Stimulated activated CD4-positive, alpha-beta T cell treated with anti-CD3 and anti-CD28 coated beads, Interleukin-12 subunit alpha, Interleukin-12 subunit beta, amount 100 ng/mL, for 4 hours (primary cell): Measurements from ENCODE around the gene CACNA1C.

Experiments used
- DNase-seq: peaks from one replicate; pipeline ENCODE4 v3.0.0-alpha.2; 2020

CACNA1C gene

DNA sequence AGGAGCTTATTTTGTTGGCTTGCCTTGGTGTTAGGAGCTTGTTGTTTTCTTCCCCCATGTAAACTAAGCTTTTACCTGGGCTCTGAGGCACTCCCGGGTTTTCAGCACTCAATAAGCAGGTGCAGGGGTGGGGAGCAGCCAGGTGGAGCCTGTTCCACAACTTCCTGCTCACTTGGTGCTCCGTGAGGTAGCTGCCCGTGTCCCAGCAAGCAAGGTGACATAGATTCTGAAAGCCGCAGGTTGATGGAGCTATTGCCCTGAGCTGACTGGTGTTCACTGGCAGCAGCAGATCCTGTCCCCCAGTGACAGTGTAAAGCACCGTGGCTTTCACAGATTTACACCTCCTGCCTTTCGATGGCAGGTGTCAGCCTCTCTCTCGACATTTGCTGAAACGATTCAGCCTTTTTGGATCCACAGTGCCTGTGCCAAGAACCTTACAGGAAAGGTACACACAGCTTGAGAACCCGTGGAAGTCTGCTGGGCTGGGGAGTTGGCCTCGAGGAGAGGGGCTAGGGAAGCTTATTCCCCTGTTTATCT is 446.2 kb downstream of the CACNA1C start:
- no peak for DNase-seq

DNA sequence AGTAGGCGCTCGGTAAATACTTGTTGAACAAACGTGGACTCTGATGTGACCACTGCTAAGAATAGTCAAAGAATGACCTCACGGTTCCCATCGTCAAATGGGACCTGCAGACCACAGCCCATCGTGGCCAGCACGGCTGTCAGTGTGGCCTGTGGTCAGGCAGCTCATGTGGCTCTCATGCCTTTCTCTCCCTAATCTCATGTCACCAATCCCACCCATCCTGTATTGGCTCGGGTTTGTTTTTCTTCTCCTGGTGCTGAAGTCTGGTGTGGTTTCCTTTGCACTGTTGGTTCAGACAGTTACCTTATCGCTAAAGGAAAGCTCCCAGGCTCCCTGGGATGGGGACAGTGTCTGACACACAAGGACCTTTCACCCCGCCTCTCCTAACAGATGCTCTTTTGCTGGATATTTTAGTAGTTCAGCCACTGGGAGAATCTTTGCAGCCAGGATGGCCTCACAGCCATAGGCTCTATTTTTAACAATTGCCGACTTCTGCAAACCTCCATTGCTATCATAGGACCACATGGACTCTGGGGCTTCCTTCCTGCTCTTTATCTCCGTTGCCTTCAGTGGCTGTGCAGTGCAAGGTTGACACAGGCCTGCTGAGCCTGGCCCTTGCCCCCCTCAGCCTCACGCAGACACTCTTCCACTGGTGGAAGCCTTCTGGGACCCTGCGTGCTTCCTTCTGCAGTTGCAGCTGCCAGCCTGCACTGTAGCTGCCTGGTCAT is 448.8 kb downstream of the CACNA1C start:
- DNase-seq: no peak

DNA sequence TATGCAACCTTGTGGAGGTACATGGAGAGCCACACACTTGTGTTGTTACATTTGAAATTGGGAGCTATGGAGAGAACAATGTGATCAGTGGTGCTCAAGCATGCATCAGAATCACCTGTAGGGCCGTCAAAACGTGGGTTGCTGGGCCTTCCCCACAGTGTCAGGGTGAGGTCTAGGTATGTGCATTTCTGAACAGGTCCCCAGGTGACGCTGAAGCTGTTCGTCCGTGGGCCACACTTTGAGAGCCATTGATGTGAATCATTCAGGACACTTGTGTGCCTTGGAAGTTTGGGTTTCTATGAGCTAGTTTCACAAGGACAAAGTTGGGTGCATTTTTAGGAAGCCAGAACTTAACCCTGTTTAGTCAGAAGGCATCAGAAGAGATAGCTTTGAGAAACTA is 450.2 kb downstream of the CACNA1C start:
- DNase-seq: no peak

DNA sequence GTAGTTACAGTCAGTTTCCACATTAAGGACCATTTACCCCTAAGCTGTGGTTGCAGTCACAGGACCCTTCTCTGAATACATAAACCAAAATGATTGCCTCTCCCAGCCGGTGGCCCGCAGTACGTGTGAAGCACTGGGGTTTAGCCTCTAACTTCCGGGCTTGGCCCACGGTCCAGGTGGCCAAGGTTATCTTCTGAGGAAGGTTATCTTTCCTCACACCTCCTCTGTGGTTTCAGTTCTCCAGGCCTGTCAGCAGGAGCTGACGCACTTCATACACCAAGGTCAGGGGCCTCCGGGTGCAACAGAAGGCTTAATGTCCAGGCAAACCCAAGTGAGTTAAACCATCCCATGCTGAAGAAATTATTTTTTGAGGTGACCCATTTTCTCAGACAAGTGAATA is 451.0 kb downstream of the CACNA1C start:
- DNase-seq: no peak

DNA sequence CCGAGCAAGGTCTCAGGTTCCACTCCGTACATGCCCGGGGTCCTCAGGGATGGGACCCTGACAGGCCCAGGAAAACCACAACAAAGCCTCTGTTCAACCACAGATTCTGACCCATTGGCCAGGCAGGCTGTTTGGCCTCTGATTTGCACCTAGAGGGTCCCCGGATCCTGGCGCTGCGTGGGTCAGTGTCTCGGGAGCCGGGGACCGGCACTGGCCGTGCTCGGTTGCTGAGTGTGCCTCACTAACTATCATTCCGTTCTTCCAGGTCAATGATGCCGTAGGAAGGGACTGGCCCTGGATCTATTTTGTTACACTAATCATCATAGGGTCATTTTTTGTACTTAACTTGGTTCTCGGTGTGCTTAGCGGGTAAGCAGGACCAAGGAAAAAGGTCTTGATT is 451.8 kb downstream of the CACNA1C start:
- DNase-seq: no peak

DNA sequence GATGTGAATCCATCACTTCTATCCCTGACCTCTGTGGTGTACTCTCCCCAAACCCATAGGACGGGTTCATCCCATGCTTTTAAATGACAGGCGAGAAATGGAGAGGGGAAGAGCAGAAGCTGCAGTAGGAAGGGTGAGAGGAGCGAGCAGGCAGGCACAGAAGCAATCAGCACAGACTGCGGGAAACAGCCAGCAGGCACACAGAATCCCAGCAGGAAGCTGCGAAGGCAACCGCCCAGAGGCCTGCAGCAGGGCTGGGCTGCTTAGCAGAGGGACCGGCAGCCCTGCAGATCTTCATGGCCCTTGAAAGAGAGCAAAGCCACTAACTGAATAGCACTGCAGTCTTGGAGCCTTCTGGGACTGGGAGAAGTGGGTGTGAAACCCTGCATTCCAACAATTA is 455.0 kb downstream of the CACNA1C start:
- DNase-seq: no peak

GRCh38 chr12:2509137-2509536 is 456.4 kb downstream of the CACNA1C start:
- no peak for DNase-seq

- no peak for DNase-seq
Measured at GRCh38 chr12:2510045-2510444, 457.3 kb downstream of the CACNA1C start.

DNA sequence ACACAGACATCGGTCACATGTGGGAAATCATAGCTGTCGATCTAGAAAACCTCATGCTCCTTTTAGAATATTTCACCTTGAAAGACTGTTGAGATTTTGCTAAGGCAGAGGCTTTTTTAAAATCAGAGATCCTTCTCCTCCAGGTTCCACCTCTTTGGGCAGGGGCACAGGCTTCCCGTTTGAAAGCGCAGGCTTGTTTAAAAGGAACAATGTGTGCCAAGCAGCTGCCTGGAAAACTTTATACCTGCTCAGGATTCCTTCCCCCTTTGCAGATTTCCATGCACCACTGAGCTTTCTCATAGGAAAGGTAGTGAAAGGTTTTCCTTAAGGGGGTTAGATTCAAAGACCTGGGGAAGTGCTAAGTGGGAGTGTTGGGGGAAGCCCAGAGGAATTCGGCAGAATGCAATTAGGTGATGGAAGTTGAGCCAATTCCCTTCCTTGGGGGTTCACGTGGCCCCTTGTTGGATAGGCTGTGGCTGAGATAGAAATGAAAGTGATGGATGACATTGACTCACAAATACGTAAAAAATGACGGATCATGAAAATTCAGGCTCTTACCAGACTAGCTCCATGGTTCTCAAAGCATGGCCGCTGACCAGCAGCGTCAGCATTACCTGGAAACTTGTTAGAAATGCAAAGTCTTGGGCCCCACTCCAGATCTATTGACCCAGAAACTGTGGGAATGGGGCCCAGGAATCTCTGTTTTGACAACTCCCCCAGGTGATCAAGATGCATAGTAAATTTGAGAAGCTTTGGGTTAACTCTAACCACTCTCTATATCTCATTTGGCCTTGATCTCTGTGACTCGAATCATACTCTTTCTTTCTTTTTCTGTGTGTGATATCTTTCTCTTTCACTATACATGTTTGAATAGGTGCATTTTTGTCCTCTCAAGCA is 460.6 kb downstream of the CACNA1C start:
- no peak for DNase-seq

DNA sequence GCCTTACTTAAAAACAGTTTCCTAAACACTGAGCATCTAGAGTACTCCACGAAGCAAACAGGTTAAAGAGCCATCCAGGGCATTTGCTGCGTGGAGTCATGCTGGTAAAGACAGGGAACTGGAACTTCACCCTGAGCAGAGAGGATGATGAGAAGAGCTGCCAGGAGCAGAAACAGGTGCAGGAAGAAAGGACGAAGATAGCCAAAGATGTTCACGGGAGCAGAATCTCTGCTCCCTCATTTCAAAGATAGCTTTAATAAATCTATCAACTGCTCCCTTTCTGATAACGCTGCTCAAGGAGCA is 461.2 kb downstream of the CACNA1C start:
- DNase-seq: no peak

- no peak for DNase-seq
Measured at GRCh38 chr12:2520722-2521246, 468.0 kb downstream of the CACNA1C start.

GRCh38 chr12:2523317-2523716 is 470.5 kb downstream of the CACNA1C start:
- no peak for DNase-seq

- no peak for DNase-seq
Measured at GRCh38 chr12:2523844-2524243, 471.1 kb downstream of the CACNA1C start.

DNA sequence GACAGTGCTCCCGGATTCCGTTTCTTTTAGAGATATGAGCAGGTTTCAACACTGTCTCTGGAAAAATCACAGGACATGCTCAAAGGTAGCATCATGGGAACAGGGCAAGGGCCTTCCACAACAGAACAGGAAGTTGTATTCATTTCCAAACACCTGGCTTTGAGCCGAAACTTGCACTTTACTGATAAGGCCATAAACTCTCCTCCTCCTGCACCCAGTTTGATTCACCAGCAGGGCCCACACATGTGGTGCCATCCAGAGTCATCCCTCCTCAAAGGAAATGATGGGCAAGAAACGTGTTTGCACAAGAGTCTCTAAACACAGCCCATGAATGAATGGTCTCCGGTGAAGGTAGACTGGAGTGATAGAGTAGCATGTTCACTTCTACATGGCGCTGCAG is 473.6 kb downstream of the CACNA1C start:
- DNase-seq: no peak

DNA sequence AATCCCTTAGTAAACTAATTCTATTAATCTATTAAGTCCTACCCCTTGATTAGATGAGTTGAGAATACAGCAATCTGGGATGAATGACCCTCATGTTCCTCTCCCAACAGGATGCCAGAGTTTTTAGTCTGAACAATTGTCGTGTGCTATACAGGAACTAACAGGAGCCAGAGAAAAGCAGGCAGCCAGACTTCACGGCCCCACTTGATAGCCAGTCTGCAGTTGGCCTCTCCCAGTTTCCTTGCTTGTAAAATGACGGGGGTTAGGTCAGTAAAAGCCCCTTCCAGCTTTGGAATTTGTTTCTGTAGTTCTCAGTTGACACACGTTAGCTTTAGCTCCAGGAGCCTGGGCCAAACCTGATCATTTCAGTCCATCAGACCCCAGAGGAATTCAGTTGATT is 475.2 kb downstream of the CACNA1C start:
- DNase-seq: no peak

DNA sequence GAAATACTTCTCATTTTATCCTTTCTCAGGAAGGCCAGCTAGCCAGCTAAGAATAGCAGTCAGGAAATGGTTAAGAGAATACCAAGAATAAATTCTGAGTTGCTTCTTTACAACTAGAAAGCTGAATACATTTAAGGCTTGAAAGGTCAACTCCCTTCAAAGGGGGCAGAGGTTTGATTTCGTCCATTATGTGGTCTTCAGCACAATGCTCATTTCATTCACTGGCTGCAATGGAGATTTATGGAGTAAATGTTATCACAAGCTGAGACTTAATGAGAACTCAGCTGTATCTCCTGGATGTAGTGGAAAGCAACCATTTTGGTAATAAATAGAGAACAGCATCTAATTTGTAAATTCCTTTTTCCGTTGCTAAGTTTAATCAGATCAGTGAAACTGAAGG is 477.0 kb downstream of the CACNA1C start:
- no peak for DNase-seq

DNA sequence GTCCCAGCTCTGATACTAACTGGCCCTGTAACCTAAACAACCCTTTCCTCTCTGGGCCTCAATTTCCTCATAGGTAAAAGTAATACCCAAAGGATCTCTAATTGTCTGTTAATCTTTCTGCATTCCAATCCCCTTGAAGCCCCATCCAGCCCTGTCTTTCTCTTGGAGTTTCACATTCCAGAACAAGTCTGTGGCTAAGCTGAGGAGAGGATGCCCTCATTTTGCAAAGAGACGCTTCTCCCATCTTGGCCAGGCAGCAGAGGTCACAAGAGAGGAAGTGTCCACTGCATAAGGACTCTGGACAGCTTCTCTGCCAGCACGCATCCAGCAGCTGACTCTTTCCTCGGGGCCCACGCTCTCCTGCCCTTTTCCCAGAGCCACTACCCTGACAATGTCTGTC is 478.6 kb downstream of the CACNA1C start:
- DNase-seq: no peak

- DNase-seq: no peak
Measured at GRCh38 chr12:2533036-2533435, 480.2 kb downstream of the CACNA1C start.

- no peak for DNase-seq
Measured at GRCh38 chr12:2535583-2536204, 482.9 kb downstream of the CACNA1C start.

DNA sequence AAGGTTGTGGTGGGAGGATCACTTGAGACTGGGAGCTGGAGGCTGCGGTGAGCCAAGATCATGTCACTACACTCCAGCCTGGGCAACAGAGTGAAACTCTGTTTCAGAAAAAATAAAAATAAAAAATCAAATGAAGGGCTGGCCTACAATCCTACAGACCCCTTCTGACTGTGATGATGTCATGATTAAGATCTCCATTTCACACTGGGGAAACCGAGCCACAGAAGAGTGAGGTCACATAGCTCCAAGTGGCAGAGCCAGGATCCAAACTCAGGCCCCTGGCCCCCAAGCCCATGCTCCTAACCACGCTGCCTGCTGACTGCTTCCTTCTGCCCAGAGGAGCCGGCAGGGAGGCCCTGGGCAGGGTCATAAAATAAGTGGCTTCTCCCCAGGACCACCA is 483.9 kb downstream of the CACNA1C start:
- DNase-seq: no peak

DNA sequence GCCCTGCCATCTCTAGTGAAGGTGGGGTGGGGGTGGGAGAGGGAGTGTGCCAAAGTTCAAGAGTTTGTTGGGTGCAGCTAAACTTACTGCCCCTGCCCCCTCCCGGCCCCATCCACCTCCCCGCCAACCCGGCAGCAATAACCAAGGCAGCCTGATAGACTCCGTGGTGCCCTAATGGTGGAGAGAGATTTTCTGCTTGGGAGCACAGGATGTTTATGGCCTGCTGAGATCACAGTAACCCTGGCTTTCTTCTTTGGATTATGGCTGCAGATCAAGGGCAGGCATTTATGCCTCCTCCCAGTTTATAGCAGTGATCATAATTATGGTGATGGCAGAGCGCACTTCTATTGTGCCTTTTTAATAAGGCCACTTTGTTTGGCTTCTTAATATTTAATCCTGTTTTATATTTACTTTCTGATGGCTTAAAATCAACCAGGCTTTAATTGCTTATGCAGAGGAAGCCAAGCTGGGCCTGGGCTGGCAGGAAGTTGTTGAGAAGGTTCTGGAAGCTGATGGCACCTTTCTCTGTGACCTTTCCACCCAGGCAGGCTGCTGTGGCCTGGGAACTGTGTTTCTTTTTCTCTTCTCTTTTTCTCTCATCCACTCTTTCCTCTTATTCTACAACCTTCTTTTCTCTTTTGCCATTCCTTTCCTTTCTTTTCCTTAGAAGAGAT is 485.2 kb downstream of the CACNA1C start:
- no peak for DNase-seq

GRCh38 chr12:2539938-2540337 is 487.2 kb downstream of the CACNA1C start:
- DNase-seq: no peak

- no peak for DNase-seq
Measured at GRCh38 chr12:2540535-2540941, 487.8 kb downstream of the CACNA1C start.
